GM12873 (cell line): Measurements from ENCODE around the gene MOB3A.

ENCODE experiments used
- TF ChIP-seq, protein P1 (sequence below): IDR thresholded peaks from 2 replicates; pipeline ENCODE4 v1.5.1; 2012; ENCODE audit warnings: low read depth, mild to moderate bottlenecking, moderate library complexity, low read length, control low read depth; ENCODE audit not compliant: insufficient read depth; ENCODE audit errors: missing control alignments

The MOB3A gene

DNA sequence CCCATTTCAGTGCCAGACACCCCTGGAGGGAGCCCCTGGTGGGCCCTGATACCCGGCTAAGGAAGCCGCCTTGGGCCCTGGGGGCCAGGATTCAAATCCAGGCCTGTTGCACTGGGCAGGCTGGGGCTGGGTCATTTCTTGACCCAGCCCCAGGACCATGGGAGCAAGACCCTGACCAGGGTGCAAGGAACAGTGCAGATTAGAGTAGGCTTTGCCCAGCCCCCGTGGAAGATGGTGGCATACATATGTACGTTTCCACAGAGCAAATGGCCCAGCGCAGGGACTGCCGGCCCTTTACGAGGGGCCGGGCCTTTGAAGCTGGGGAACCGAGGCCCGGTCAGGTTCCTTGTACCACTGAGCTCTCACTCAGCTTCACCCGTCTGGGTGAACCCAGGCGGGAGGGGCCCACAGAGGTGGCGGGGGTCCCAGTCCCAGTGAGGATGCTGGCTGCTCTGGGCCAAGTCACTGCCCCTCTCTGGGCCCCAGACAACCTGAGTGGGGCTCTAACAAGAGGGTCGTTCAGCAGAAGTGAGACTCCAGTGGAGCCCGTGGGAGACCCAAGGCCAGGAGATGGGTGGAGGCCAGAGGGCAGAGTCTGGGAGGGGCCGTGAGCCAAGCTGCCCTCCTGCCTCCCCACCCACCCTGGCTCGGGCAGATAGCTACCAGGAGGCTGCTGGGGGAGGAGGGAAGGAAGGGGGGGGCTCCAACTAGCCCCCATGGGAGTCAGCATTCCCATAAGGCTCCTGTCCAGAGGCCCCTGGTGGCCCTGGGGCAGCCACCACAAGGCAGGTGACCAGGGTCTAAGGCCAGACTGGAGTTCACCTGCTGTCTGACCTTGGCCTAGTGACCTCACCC, 47.8 kb downstream of the MOB3A start:
- TF ChIP-seq, protein P1, sequence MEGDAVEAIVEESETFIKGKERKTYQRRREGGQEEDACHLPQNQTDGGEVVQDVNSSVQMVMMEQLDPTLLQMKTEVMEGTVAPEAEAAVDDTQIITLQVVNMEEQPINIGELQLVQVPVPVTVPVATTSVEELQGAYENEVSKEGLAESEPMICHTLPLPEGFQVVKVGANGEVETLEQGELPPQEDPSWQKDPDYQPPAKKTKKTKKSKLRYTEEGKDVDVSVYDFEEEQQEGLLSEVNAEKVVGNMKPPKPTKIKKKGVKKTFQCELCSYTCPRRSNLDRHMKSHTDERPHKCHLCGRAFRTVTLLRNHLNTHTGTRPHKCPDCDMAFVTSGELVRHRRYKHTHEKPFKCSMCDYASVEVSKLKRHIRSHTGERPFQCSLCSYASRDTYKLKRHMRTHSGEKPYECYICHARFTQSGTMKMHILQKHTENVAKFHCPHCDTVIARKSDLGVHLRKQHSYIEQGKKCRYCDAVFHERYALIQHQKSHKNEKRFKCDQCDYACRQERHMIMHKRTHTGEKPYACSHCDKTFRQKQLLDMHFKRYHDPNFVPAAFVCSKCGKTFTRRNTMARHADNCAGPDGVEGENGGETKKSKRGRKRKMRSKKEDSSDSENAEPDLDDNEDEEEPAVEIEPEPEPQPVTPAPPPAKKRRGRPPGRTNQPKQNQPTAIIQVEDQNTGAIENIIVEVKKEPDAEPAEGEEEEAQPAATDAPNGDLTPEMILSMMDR, result no peak

DNA sequence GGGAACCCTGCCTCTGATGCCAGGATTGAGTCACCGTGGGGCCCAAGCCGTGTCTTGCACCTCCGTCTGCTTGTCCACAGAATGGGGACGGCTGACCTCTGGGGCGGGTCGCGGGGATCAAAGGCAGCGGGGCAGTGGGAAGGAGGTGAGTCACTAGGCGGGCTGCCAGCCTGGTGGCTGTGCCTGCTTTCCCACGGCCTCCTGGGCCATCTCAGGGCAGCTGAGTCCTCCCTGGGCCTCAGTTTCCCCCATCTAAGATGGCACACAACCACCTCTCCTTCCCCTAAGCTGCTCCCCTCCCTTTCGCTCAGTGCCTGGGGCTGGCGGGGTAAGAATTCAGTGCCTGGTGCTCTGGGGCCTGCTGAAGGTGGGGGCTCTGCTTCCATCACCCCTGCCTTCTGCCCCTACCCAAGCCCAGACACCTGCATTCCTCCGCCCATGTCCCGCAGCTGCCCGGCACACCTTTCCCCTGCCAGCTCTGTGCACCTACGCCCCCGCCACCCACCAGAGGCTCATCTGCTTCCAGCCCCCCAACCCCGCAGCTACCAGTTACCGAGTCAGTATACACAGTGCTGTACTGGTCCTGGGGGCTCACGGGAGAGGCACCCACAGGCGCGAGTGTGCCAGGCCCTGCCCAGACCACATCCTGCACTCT, 48.5 kb downstream of the MOB3A start:
- TF ChIP-seq, protein P1, result no peak

DNA sequence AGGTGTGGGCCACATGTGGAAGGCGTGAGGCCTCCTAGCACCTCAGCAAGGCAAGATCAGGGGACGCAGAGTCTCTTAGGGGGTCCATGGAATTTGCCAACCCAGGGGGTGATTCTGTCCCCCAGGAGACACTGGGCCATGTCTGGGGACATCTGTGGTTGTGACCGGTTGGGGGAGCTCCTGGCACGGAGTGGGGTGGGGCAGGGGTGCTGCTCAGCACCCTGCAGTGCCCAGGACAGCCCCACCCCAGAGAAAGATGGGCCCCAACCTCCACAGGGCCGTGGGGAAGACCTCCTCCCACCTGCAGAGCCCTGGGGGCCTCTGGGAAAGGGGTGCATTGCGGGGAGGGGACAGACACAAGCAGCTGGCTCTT, 49.1 kb downstream of the MOB3A start:
- TF ChIP-seq, protein P1, result no peak

DNA sequence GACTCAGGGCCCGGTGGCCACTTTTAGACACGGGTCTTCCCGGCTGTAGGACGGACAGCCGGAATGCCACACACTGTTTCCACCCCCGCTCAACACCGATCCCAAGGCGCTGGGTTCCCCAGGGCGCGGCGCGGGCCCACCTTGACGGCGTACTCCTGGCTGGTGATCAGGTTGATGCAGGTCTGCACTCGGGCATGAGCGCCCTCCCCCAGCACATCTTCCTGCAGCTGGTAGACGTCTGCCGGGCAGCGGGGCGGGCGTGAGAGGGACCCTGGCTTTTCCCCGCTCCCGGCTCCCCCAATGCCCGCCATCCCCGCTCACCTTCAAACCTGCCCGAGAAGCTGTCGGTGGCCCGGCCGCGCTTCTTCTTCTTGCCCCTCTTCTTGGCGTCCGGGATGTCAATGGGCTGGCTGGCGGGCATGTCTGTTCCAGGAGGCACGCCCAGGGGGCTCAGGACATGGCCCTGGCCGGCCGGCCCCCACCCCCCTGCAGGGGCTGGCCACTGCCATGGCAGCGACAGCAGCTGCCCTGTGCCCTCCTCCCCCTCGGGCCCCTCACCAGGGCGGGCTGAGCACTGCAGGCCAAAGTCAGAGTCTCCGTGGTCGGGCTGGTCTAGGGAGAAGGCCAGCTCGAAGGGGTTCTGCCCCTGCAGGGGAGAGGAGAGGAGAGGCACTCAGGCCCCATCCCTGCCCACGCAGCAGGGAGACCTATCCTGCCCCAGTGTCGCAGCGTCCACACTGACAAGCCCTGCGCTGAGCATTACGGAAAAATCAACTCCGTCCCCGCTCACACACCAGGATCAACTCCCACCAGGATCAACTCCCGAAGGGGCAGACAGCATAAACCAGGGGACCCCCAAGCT, 49.8 kb downstream of the MOB3A start:
- TF ChIP-seq, protein P1, result no peak

DNA sequence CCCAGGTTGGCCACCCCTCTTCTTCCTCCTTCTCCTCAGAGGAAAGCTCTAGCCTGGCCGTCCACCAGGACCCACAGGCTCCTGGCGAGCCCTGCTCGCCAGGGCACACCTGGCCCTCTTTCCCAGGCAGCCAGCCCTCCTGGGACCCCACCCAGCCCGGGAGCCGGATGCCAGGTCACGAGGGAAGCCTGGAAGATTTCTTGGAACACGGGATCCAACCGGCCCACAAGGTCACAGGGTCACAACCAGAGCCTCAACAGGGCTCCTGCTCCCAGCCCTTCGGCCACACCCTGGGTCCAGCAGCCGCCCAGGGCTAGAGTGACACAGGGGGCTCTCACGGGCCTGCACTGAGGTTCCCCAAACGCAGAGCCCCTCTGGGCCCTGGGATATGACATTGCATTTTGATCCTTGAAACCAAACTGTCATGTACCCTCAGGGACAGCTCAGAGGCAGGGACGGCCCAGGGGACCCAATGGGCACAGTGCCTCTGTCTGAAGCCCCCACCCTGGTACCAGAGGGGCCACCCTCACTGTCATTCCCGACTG, 50.6 kb downstream of the MOB3A start:
- TF ChIP-seq, protein P1, result no peak

DNA sequence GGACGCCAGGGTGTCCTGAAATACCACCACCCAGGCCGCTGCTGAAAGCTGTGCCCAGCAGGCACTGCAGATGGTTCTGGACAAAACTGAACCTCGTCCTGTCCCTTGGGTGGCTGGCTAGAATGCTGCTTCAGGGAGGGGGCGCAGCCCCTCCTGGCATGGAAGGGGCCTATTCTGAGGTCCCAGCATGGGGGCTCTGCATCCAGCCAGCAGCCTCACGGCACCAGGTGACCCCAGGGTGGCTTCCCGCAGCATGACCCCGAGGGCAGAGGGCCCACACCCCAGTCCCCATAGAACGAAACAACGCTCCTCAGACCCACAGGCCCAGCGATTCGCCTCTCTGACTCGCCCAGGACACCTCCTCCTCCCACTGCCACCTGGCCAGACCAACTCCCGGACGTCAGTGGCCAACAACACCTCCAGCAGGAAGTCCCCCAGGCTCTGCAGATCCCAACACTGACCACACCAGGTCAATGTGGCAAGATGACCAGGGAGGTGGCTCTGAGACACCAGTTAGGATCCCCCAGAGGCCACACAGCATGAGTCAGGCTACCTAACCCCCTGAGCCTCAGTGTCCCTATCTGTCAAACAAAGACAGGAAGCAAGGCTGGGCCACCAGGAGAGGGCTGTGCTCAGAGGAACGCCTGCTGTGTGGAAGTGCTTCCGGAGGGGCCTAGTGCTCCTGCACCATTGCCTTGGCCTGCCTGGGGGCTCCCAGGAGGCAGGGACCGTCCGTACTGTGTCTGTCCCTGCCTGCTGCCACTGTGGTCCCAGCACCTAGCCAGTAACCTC, 51.2 kb downstream of the MOB3A start:
- TF ChIP-seq, protein P1, result no peak
